HL-60 (cell line): ENCODE data around the gene IFITM1.

Experiments
- CTCF ChIP-seq: IDR thresholded peaks from one replicate; pipeline ENCODE4 v1.5.1; 2011; ENCODE audit warnings: low read length, control low read depth, inconsistent platforms; ENCODE audit not compliant: insufficient read depth
- POLR2AphosphoS5 ChIP-seq: IDR thresholded peaks from 2 replicates; pipeline ENCODE4 v1.6.1; 2012; ENCODE audit warnings: low read depth

GRCh38 chr11:305844-306211 is 8.0 kb upstream of the IFITM1 start:
- no peak for TF ChIP-seq CTCF
- no peak for TF ChIP-seq POLR2AphosphoS5
